ENCODE measurements around the gene ANGPTL3.

Gene ANGPTL3

DNA sequence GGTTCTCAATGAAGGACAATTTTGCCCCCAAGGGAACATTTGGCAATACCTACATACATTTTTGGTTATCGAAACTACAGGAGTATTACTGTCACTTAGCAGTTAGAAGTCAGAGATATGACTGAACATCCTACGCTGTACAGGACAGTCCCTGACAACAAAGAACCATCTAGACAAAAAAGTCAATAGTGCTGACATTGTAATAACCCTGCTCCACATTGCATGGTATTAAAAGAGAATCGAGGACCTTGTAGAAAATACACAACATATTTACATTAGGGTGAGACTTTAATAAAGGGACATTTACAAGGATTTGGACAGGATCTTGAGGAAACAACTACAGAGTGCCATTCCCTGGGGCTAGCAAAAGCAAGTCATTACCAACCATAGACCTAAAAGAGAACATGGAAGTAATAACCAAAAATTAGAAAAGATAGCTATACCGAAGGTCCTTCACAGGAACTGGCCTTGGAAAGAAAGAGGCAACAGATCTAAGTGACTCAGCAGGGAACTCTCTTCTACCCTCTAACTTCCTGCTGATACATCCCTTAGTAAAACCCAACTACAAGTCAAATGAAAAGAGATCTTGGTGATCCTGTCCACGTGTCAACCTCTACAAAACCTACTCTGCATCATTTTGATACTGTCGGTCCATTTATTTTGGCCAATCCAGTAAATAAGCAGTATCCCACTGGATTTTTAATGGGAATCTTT is 40.2 kb downstream of the ANGPTL3 start:
- DNase-seq: no peak

DNA sequence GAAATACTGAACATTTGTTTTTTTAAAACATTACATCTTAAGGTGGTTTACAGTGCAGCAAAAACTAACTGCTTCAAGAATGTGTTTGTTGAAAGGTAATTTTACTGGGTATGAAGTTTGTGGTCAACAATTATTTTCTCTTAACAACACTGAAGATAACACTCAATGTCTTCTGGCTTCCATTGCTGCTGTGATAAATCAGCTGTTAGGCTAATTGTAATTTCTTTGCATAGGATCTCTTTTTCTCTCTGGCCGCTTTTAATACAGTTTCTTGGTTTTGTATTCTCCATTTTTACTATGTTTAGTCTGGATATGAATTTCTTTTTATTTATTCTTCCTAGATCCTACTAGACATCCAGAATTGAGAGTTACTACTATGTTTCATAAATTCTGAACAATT is 46.0 kb downstream of the ANGPTL3 start:
- DNase-seq: no peak

DNA sequence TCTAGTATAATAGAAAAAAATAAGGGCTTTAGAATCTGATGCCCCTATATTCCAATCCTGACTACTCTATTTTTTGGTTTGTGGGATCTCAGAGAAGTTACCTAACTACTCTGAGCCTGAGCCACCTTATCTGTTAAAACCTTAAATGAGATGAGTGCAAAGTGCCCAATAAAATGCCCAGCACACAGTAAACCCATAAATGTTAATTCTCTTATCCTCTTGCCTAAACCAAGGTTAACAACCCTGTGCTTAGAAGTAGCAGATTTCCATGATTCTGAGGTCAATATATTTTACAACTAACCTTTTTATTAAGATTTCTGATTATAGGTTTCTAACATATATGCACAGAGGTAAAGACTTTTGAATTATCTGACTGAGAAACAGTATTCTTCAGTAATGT is 55.1 kb downstream of the ANGPTL3 start:
- no peak for DNase-seq

DNA sequence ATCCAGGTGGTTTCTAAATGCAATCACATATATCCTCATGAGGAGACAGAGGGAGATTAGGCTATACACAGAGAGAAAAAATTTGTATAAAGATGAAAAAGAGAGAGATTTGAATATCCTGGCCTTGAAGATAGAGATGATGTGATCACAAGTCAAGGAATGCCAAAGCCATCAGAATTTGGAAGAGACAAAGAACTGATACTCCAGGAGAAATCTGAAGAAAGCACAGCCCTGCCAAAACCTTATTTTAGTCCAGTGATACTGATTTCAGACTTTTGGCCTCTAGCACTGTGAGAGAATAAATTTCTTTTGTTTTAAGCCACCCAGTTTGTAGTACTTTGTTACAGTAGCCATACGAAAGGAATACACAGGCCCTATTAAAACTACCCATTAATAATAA is 57.4 kb downstream of the ANGPTL3 start:
- no peak for DNase-seq

All from SIG-M5 (cell line).